ENCODE results near the gene TSPAN17.

Gene TSPAN17

GRCh38 chr5:176639981-176640380 lies 7.3 kb upstream of the TSPAN17 start:
- Histone ChIP-seq H3K9me3 (ENCODE audit: control insufficient read depth, low read length) (no peaks in the 10 kb centered on the region), H3K27ac (ENCODE audit: insufficient read depth, low read length, poor library complexity, severe bottlenecking) (no peak overlapping the region), H3K4me1 (ENCODE audit: control insufficient read depth, insufficient read depth, low read length, poor library complexity, severe bottlenecking) (no peaks in the 10 kb centered on the region), H3K36me3 (ENCODE audit: control insufficient read depth, insufficient read depth, low read length) (no peaks in the 10 kb centered on the region), H3K4me3 (ENCODE audit: insufficient read depth, low read depth, low read length, poor library complexity, severe bottlenecking) (no peak overlapping the region), H3K27me3 (replicated peaks; ENCODE audit: control insufficient read depth, insufficient read depth, low read length, poor library complexity, severe bottlenecking) (no peaks in the 10 kb centered on the region)
- DNase-seq = no peak

GRCh38 chr5:176640616-176641015 lies 6.7 kb upstream of the TSPAN17 start:
- H3K36me3 ChIP-seq (ENCODE audit: control insufficient read depth, insufficient read depth, low read length) = no peaks in the 10 kb centered on the region
- no peak overlapping the region for H3K27ac ChIP-seq (ENCODE audit: insufficient read depth, low read length, poor library complexity, severe bottlenecking)
- no peaks in the 10 kb centered on the region for H3K4me1 ChIP-seq (ENCODE audit: control insufficient read depth, insufficient read depth, low read length, poor library complexity, severe bottlenecking)
- H3K27me3 ChIP-seq (replicated peaks; ENCODE audit: control insufficient read depth, insufficient read depth, low read length, poor library complexity, severe bottlenecking) = no peaks in the 10 kb centered on the region
- H3K4me3 ChIP-seq (ENCODE audit: insufficient read depth, low read depth, low read length, poor library complexity, severe bottlenecking) = no peak overlapping the region
- no peak for DNase-seq
- H3K9me3 ChIP-seq (ENCODE audit: control insufficient read depth, low read length) = no peaks in the 10 kb centered on the region

GRCh38 chr5:176642675-176643490 lies 4.4 kb upstream of the TSPAN17 start:
- Histone ChIP-seq H3K9me3 (ENCODE audit: control insufficient read depth, low read length) (no peaks in the 10 kb centered on the region), H3K27ac (ENCODE audit: insufficient read depth, low read length, poor library complexity, severe bottlenecking) (no peak overlapping the region), H3K4me3 (ENCODE audit: insufficient read depth, low read depth, low read length, poor library complexity, severe bottlenecking) (no peak overlapping the region), H3K27me3 (replicated peaks; ENCODE audit: control insufficient read depth, insufficient read depth, low read length, poor library complexity, severe bottlenecking) (no peaks in the 10 kb centered on the region), H3K36me3 (ENCODE audit: control insufficient read depth, insufficient read depth, low read length) (no peaks in the 10 kb centered on the region), H3K4me1 (ENCODE audit: control insufficient read depth, insufficient read depth, low read length, poor library complexity, severe bottlenecking) (peaks cover 10% of the 10 kb centered on the region)
- DNase-seq = no peak

GRCh38 chr5:176643491-176644219 lies 3.6 kb upstream of the TSPAN17 start:
- Histone ChIP-seq H3K4me3 (ENCODE audit: insufficient read depth, low read depth, low read length, poor library complexity, severe bottlenecking) (no peak overlapping the region), H3K36me3 (ENCODE audit: control insufficient read depth, insufficient read depth, low read length) (no peaks in the 10 kb centered on the region), H3K9me3 (ENCODE audit: control insufficient read depth, low read length) (no peaks in the 10 kb centered on the region), H3K27me3 (replicated peaks; ENCODE audit: control insufficient read depth, insufficient read depth, low read length, poor library complexity, severe bottlenecking) (no peaks in the 10 kb centered on the region), H3K4me1 (ENCODE audit: control insufficient read depth, insufficient read depth, low read length, poor library complexity, severe bottlenecking) (peaks cover 17% of the 10 kb centered on the region), H3K27ac (ENCODE audit: insufficient read depth, low read length, poor library complexity, severe bottlenecking) (no peak overlapping the region)
- no peak for DNase-seq

- Histone ChIP-seq H3K36me3 (ENCODE audit: control insufficient read depth, insufficient read depth, low read length) (no peaks in the 10 kb centered on the region), H3K9me3 (ENCODE audit: control insufficient read depth, low read length) (no peaks in the 10 kb centered on the region), H3K4me1 (ENCODE audit: control insufficient read depth, insufficient read depth, low read length, poor library complexity, severe bottlenecking) (peaks cover 23% of the 10 kb centered on the region), H3K27me3 (replicated peaks; ENCODE audit: control insufficient read depth, insufficient read depth, low read length, poor library complexity, severe bottlenecking) (no peaks in the 10 kb centered on the region), H3K4me3 (ENCODE audit: insufficient read depth, low read depth, low read length, poor library complexity, severe bottlenecking) (no peak overlapping the region), H3K27ac (ENCODE audit: insufficient read depth, low read length, poor library complexity, severe bottlenecking) (no peak overlapping the region)
- no peak for DNase-seq
Measured at GRCh38 chr5:176644294-176644693, 3.0 kb upstream of the TSPAN17 start.

- DNase-seq = no peak
- H3K9me3 ChIP-seq (ENCODE audit: control insufficient read depth, low read length) = no peaks in the 10 kb centered on the region
- peaks cover 23% of the 10 kb centered on the region for H3K4me1 ChIP-seq (ENCODE audit: control insufficient read depth, insufficient read depth, low read length, poor library complexity, severe bottlenecking)
- H3K27ac ChIP-seq (ENCODE audit: insufficient read depth, low read length, poor library complexity, severe bottlenecking) = no peak overlapping the region
- H3K4me3 ChIP-seq (ENCODE audit: insufficient read depth, low read depth, low read length, poor library complexity, severe bottlenecking) = no peak overlapping the region
- H3K27me3 ChIP-seq (replicated peaks; ENCODE audit: control insufficient read depth, insufficient read depth, low read length, poor library complexity, severe bottlenecking) = no peaks in the 10 kb centered on the region
- H3K36me3 ChIP-seq (ENCODE audit: control insufficient read depth, insufficient read depth, low read length) = no peaks in the 10 kb centered on the region
Measured at GRCh38 chr5:176644878-176645670, 2.2 kb upstream of the TSPAN17 start.

GRCh38 chr5:176646049-176646706 lies 1.1 kb upstream of the TSPAN17 start:
- Histone ChIP-seq H3K27ac (ENCODE audit: insufficient read depth, low read length, poor library complexity, severe bottlenecking) (peak overlapping the region; percentile 61), H3K4me3 (ENCODE audit: insufficient read depth, low read depth, low read length, poor library complexity, severe bottlenecking) (peak overlapping the region; percentile 62), H3K27me3 (replicated peaks; ENCODE audit: control insufficient read depth, insufficient read depth, low read length, poor library complexity, severe bottlenecking) (no peaks in the 10 kb centered on the region), H3K36me3 (ENCODE audit: control insufficient read depth, insufficient read depth, low read length) (no peaks in the 10 kb centered on the region), H3K4me1 (ENCODE audit: control insufficient read depth, insufficient read depth, low read length, poor library complexity, severe bottlenecking) (peaks cover 23% of the 10 kb centered on the region), H3K9me3 (ENCODE audit: control insufficient read depth, low read length) (no peaks in the 10 kb centered on the region)
- no peak for DNase-seq

- Histone ChIP-seq H3K27me3 (replicated peaks; ENCODE audit: control insufficient read depth, insufficient read depth, low read length, poor library complexity, severe bottlenecking) (no peaks in the 10 kb centered on the region), H3K4me3 (ENCODE audit: insufficient read depth, low read depth, low read length, poor library complexity, severe bottlenecking) (peak overlapping the region; percentile 62), H3K27ac (ENCODE audit: insufficient read depth, low read length, poor library complexity, severe bottlenecking) (peak overlapping the region; percentile 61), H3K4me1 (ENCODE audit: control insufficient read depth, insufficient read depth, low read length, poor library complexity, severe bottlenecking) (peaks cover 23% of the 10 kb centered on the region), H3K36me3 (ENCODE audit: control insufficient read depth, insufficient read depth, low read length) (no peaks in the 10 kb centered on the region), H3K9me3 (ENCODE audit: control insufficient read depth, low read length) (no peaks in the 10 kb centered on the region)
- no peak for DNase-seq
Measured at GRCh38 chr5:176646707-176647029, 616 bp upstream of the TSPAN17 start.

- H3K27me3 ChIP-seq (replicated peaks; ENCODE audit: control insufficient read depth, insufficient read depth, low read length, poor library complexity, severe bottlenecking) = no peaks in the 10 kb centered on the region
- H3K9me3 ChIP-seq (ENCODE audit: control insufficient read depth, low read length) = no peaks in the 10 kb centered on the region
- peaks cover 23% of the 10 kb centered on the region for H3K4me1 ChIP-seq (ENCODE audit: control insufficient read depth, insufficient read depth, low read length, poor library complexity, severe bottlenecking)
- H3K27ac ChIP-seq (ENCODE audit: insufficient read depth, low read length, poor library complexity, severe bottlenecking) = peak overlapping the region; percentile 61
- H3K36me3 ChIP-seq (ENCODE audit: control insufficient read depth, insufficient read depth, low read length) = no peaks in the 10 kb centered on the region
- DNase-seq = no peak
- H3K4me3 ChIP-seq (ENCODE audit: insufficient read depth, low read depth, low read length, poor library complexity, severe bottlenecking) = peak overlapping the region; percentile 62
Measured at GRCh38 chr5:176647843-176648473, 674 bp downstream of the TSPAN17 start.
